HAP-1 (cell line): Measurements from ENCODE around the gene NUDT1.

Source experiments
- DNase-seq, 2 experiments: peaks; one replicate each; pipeline ENCODE4 v3.0.0-alpha.2; 2016 to 2020; ENCODE audit warnings: low spot score in 2 of 2
- H3K27me3 ChIP-seq: fragments of 250-450 bp; sonication (Bioruptor Pico); 2 replicates; pipeline ENCODE4 v1.5.1; 2020; ENCODE audit warnings: low read depth, mild to moderate bottlenecking, moderate library complexity
- H3K36me3 ChIP-seq: fragments of 250-450 bp; sonication (Bioruptor Pico); replicated peaks from 2 replicates; pipeline ENCODE4 v1.5.1; 2020; ENCODE audit warnings: mild to moderate bottlenecking
- H3K4me1 ChIP-seq: fragments of 250-450 bp; sonication (Bioruptor Pico); 2 replicates; pipeline ENCODE4 v1.5.1; 2020; ENCODE audit warnings: mild to moderate bottlenecking
- H3K4me3 ChIP-seq: fragments of 250-450 bp; sonication (Bioruptor Pico); 2 replicates; pipeline ENCODE4 v1.5.1; 2020; ENCODE audit warnings: mild to moderate bottlenecking, moderate library complexity
- H3K9me3 ChIP-seq: fragments of 250-450 bp; sonication (Bioruptor Pico); 2 replicates; pipeline ENCODE4 v1.5.1; 2020; ENCODE audit warnings: mild to moderate bottlenecking, moderate library complexity
- in situ Hi-C: fragments of 300-500 bp; cut with MboI; formaldehyde crosslinking; loops from 3 replicates; pipeline ENCODE4 v1.14.3; 2020; ENCODE audit warnings: low sequenced_read_pairs, inconsistent platforms, mixed read lengths

The NUDT1 gene

DNA sequence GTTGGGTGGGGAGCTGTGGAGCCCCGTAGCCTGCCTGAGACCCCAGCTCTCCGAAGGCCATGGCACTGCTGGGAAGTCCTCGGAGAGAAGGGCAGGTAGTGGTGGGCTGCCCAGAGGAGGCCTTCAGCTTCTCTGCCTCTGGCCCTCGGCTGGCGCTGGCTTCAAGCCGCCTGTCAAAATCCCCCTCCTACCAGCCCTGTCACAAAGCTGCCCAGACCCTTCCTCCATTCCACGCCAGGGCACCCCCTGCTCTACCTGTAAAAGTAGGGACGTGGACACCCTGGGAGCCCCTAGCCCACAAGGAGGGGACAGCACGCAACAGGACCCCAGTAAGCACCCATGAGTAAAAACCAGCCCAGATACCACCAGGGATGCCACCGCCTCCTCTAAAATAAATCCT, 40.9 kb upstream of the NUDT1 start:
- DNase-seq, result no peak
- Histone ChIP-seq H3K36me3 (peaks cover 21% of the 10 kb centered on the region), H3K27me3 (no peaks in the 10 kb centered on the region), H3K4me1 (no peaks in the 10 kb centered on the region), H3K9me3 (no peaks in the 10 kb centered on the region), H3K4me3 (no peak overlapping the region)
- in situ Hi-C loops, result no loop called here

DNA sequence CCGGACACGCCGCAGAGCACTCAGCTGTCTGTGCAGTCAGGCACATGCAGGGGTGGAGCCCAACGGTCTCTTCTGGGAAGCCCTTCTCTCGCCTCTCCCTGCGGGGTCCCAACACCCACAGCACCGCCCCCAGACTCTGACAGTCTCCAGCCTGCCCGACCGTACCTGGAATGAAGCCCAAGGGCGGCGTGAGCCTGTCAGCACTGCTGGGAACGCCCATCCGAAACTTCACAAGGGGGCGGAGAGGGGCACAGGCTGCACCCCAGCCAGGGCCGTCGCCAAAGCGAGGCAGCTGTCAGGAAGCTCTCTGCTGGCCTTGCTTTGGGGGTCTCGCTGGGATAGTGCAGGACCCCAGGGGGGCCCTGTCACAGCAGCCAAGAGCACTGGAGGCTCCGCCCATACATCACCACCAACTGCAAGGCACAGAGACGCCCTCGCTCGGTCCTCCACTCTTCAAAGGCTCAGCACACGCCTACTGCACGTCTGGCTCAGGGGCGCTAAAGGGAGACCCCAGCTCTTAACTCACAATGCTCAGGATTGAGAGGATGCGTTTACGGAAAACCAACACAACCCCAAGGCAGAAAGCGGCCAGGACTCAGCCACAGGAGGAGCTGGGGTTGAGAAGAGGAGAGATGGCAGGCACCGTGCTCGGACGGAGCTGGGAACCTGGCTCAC, 40.2 kb upstream of the NUDT1 start:
- no peak overlapping the region for H3K4me3 ChIP-seq
- no peaks in the 10 kb centered on the region for H3K4me1 ChIP-seq
- in situ Hi-C loops, result no loop called here
- DNase-seq, result no peak
- no peaks in the 10 kb centered on the region for H3K9me3 ChIP-seq
- no peaks in the 10 kb centered on the region for H3K27me3 ChIP-seq
- peaks cover 14% of the 10 kb centered on the region for H3K36me3 ChIP-seq

- Histone ChIP-seq H3K9me3 (no peaks in the 10 kb centered on the region), H3K4me1 (no peaks in the 10 kb centered on the region), H3K36me3 (peaks cover 17% of the 10 kb centered on the region), H3K4me3 (no peak overlapping the region), H3K27me3 (no peaks in the 10 kb centered on the region)
- in situ Hi-C loops, result no loop called here
- no peak for DNase-seq
These were observed 39.7 kb upstream of the NUDT1 start for GRCh38 chr7:2202361-2202761.

GRCh38 chr7:2202901-2203765, 38.9 kb upstream of the NUDT1 start:
- in situ Hi-C loops, result no loop called here

DNA sequence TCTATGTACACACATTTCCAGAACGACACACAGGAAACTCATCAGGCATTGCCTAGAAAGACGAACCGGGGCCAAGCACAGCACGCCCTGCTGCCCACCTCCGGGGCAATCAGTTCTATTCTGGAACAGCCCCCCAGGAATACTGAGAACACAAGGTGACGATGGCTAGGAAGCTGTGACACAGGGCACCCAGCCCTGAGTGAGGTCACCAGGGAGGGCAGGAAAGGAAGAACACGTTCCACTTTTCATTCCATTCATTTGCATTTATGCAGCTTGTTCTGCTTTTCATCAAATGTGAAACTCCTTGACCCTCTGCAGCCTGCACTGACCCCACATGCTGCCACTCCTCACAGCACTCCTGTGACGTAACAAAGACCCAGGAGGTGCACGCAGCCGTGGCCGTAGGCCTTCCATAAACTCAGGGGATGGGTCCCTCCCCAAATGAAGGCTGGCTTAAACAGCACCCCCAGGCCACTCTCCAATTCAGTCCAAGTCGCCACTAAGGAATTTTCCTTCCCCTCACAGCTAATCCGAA, 38.2 kb upstream of the NUDT1 start:
- DNase-seq, result no peak
- Histone ChIP-seq H3K9me3 (no peaks in the 10 kb centered on the region), H3K4me3 (no peak overlapping the region), H3K36me3 (peaks cover 31% of the 10 kb centered on the region), H3K27me3 (no peaks in the 10 kb centered on the region), H3K4me1 (no peaks in the 10 kb centered on the region)
- in situ Hi-C loops, result no loop called here

More at GRCh38 chr7:2202901-2203765, 38.9 kb upstream of the NUDT1 start:
- H3K27me3 ChIP-seq, result no peaks in the 10 kb centered on the region
- peaks cover 25% of the 10 kb centered on the region for H3K36me3 ChIP-seq
- no peak overlapping the region for H3K4me3 ChIP-seq
- DNase-seq, result no peak
- no peaks in the 10 kb centered on the region for H3K9me3 ChIP-seq
- no peaks in the 10 kb centered on the region for H3K4me1 ChIP-seq

GRCh38 chr7:2204446-2204845, 37.6 kb upstream of the NUDT1 start:
- Histone ChIP-seq H3K36me3 (peaks cover 30% of the 10 kb centered on the region), H3K9me3 (no peaks in the 10 kb centered on the region), H3K27me3 (no peaks in the 10 kb centered on the region), H3K4me1 (no peaks in the 10 kb centered on the region), H3K4me3 (no peak overlapping the region)
- no peak for DNase-seq
- in situ Hi-C loops, result no loop called here

GRCh38 chr7:2205036-2205780, 36.8 kb upstream of the NUDT1 start:
- DNase-seq, result no peak
- H3K9me3 ChIP-seq, result no peaks in the 10 kb centered on the region
- peaks cover 29% of the 10 kb centered on the region for H3K36me3 ChIP-seq
- no peak overlapping the region for H3K4me3 ChIP-seq
- no peaks in the 10 kb centered on the region for H3K27me3 ChIP-seq
- H3K4me1 ChIP-seq, result no peaks in the 10 kb centered on the region
- in situ Hi-C loops, result no loop called here

GRCh38 chr7:2208712-2209111, 33.3 kb upstream of the NUDT1 start:
- H3K9me3 ChIP-seq, result no peaks in the 10 kb centered on the region
- peaks cover 48% of the 10 kb centered on the region for H3K36me3 ChIP-seq
- no peaks in the 10 kb centered on the region for H3K4me1 ChIP-seq
- in situ Hi-C loops, result no loop called here
- no peak overlapping the region for H3K4me3 ChIP-seq
- H3K27me3 ChIP-seq, result no peaks in the 10 kb centered on the region
- no peak for DNase-seq

DNA sequence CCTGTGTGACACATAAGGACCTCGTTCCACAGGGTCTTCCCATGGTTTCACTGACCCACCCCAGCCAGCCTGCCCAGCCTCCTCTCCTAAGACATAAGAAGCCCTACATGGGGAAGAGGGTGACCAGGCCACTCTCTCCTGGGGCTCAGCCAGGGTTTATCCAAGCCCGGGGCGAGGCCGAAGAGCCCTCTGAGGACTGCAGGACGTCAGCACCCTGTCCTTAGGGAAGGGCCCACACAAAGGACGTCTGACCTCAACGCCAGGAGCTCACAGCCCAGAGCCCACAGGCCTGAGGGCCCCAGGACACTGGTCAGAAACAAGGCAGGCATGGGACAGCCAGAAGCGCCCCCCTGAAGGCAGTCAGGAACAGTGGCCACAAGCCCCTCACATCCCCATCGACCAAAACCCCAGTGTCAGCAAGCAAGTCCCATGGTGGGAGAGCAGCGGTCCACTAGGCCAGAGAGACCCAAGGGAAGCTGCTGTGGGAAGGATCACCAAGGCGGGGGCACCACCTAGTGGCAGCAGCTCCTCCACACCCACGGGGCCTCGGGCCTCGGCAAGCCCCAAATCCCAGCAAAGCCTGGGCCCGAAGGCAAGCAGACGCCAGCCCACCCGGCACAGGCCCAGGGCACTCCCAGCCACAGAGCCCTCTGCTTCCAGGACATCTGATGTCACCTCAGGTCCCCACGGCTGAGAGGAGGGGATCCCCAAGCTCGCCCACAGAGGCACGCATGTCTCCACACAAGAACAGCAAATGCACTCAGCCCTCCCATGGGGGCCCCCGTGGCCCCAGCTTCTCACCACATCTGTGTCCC, 32.7 kb upstream of the NUDT1 start:
- H3K9me3 ChIP-seq, result no peaks in the 10 kb centered on the region
- peak in 1 of 2 experiments; percentile 74 for DNase-seq
- peaks cover 53% of the 10 kb centered on the region for H3K36me3 ChIP-seq
- H3K4me1 ChIP-seq, result no peaks in the 10 kb centered on the region
- H3K27me3 ChIP-seq, result no peaks in the 10 kb centered on the region
- H3K4me3 ChIP-seq, result no peak overlapping the region
- in situ Hi-C loops, result no loop called here

GRCh38 chr7:2209961-2210323, 32.1 kb upstream of the NUDT1 start:
- Histone ChIP-seq H3K9me3 (no peaks in the 10 kb centered on the region), H3K4me1 (no peaks in the 10 kb centered on the region), H3K36me3 (peaks cover 51% of the 10 kb centered on the region), H3K4me3 (no peak overlapping the region), H3K27me3 (no peaks in the 10 kb centered on the region)
- DNase-seq, result no peak
- in situ Hi-C loops, result no loop called here

DNA sequence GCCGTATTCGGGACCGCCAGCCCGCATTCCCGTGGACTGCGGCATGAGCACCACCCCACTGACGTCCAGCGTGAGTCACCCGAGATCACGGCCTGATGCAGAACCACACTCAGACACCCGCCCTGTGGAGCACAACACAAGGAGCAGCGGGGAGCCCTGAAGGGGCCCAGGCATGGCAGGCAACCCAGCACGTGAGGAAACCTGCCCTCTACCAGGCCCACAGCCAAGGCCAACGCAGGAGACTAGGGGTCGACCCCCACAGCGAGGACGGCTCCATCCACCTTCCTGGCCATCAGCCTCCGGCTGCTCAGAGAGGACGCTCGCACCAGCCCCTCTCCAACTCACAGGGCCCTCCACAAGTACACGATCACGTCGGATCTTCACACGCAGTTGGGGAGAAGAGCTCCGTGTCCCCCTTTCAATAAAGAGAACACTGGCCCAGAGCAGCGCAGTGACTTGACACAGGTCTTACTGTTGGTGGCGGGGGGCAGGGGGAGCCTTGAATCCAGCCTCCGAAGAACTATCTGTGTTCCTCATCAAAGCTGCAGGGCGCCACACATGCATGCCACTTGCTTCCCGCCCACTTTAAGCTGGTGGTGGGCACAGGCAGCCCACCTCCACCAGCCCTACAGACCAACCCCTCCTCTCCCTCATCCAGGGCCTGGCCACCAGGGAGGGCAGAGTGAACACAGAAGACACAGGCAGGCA, 31.3 kb upstream of the NUDT1 start:
- Histone ChIP-seq H3K9me3 (no peaks in the 10 kb centered on the region), H3K4me1 (no peaks in the 10 kb centered on the region), H3K4me3 (no peak overlapping the region), H3K27me3 (no peaks in the 10 kb centered on the region), H3K36me3 (peaks cover 54% of the 10 kb centered on the region)
- in situ Hi-C loops, result no loop called here
- no peak for DNase-seq

DNA sequence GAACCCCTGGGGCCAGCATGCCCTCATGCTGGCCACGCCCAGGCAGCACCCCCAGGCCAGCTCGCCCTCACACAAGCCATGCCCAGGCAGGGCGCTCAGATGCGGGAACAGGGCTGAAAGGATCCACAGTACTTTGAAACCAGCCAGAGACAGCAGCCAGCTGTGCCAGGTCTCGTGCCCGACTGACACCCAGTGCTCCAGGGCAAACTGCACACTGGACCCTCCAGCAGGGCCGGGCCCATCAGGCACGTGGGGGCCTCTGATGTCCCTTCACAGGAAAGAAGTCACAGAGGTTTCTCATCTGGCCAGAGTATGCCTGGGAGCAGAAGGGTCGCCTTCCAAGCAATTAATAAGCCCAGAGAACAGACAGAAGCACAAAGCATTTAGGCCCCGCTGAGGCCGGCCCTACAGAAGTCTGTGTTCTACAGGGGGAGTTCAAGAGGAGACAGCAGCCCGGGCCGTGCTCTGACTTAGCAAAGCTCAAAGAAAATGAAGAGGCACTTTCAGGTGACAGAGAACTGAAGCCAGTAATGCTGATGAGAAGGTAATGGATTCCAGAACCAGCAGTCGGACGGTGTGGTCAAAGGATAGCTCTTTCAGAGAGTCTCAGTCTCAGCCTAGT, 30.7 kb upstream of the NUDT1 start:
- Histone ChIP-seq H3K27me3 (no peaks in the 10 kb centered on the region), H3K36me3 (peaks cover 60% of the 10 kb centered on the region), H3K9me3 (no peaks in the 10 kb centered on the region), H3K4me1 (no peaks in the 10 kb centered on the region), H3K4me3 (no peak overlapping the region)
- no peak for DNase-seq
- in situ Hi-C loops, result no loop called here
